Measurements from ENCODE around the gene TTC22.

Gene TTC22

DNA sequence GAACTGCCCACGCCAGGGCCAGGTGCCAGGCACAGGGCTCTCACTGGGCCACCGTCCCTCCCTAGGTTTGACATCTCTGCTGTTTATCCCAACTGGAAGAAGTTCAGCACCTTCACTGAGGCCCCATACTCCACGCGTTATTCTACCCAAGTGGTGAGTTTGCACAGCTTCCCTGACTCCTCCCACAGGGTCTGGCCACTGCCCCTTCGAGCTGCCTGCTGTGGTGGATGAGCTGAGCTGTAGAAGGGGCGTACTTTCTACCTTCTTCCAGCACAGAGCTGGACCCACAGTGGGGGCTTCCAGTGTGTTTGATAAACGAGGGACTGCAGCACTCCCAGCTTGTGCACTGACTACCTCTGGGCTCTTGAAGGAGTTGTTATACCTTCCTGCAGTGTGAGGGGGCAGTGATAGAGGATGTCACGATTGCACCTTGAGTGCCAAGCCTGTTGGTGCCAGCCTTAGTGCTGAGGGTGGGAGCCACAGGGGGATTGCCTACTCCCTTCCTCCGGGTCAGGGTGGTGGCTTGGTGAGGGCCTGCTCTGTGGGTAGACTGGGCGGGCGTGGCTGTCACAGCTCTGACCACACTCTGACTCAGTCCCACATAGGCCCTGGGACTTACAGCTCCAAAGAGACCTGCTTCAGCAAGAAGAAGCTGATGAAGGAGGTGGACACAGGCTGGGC is 5.9 kb upstream of the TTC22 start:
- DNase-seq = no peak

DNA sequence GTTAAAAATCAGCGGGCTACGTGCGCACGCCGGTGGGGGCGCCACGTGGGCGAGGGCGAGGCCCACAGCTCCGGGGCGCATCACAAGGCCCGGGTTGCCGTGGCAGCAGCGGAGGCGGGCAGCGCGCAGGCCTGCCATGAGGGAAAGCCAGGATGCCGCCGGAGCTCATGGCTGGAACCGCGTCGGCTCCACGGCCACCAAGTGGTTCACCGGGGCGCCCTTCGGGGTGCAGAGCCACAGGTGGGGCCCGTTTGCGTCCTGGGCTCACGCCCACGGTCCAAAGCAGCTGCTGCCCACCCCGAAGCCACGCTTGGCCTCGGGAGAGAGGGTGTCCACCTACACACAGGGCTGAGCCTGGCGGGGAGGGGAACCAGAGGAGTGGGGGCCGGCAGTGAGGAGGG is 4.9 kb upstream of the TTC22 start:
- DNase-seq = no peak

DNA sequence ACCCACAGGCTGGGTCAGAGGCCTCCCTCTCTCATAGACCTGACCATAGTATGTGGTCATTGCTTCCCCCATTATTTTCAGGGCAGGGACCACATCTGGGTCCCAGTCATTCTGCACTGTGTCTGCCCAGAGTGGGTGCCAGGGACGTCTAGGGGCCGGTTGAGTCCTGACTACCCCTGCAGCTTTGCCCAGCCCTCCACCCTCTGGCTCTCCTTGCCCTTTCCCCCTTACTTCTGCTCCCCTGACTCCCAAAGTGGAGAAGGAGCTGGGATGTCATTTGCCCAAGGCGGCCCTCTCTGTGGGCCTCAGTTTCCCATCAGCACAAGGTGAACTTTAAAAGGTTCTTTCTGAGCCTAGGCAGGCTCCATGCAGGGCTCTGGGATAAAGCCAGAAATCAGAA is 4.3 kb upstream of the TTC22 start:
- no peak for DNase-seq

DNA sequence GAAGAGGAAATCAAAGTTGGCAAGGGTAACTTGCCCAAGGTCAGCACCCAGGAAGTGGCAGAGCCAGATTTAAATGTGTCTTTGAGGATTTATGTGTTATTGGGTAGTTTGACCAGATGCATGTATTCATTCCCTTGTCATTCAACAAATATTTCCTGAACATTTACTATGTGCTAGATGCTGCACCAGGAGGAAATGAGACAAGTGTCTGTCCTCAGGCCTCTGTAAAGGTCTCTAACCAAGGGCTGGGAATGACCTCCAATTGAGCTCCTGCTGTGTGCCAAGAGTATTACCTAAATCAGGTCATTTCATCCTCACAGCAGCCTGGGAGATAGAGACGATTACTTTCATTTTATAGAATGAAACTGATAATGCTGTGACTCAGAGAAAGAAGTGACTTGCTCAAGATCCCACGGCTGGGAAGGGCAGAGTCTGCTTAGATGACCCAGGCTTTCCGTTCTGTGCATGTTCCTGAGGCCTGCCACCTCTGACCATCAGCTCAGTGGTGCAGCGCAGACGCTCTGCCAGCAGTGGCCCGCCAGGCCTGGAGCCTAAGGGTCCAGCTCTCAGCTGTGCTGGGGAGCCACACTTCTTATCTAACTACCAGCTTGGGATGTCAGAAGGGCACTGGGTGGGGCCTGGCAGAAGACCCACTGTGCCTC is 3.5 kb upstream of the TTC22 start:
- DNase-seq = peak; percentile 23

DNA sequence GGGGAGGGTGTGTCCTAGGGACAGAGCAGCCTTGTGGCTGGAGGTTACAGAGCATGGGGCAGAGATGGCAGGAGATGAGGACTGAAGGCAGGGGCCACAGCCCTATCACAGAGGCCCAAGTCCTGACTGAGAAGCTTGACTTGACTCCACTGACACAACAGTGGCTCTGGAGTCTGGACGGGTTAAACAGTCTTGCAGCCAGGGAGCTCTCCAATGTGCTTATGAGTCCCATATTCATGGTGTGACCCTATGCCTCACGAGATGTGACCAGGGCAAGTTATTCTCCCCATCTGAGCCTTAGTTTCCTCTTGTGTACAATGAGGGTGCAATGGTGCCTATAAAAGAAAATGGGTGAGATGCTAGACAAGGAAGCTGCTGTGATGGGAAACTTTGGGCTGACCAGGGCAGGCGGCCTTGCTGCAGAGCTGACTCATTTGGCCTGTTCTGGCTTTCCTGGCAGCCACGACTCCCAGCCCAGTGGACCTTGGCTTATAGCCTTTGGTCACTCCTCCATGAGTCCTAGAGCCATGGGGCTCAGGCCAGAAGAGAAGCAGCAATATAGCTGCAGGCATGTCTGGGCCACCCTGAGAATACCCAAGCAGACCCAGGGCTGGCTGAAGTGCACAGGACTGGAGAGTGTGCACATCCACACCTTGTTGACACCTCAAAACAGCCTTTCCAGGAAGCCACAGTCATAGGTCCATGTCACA is 2.8 kb upstream of the TTC22 start:
- DNase-seq = peak; percentile 51

DNA sequence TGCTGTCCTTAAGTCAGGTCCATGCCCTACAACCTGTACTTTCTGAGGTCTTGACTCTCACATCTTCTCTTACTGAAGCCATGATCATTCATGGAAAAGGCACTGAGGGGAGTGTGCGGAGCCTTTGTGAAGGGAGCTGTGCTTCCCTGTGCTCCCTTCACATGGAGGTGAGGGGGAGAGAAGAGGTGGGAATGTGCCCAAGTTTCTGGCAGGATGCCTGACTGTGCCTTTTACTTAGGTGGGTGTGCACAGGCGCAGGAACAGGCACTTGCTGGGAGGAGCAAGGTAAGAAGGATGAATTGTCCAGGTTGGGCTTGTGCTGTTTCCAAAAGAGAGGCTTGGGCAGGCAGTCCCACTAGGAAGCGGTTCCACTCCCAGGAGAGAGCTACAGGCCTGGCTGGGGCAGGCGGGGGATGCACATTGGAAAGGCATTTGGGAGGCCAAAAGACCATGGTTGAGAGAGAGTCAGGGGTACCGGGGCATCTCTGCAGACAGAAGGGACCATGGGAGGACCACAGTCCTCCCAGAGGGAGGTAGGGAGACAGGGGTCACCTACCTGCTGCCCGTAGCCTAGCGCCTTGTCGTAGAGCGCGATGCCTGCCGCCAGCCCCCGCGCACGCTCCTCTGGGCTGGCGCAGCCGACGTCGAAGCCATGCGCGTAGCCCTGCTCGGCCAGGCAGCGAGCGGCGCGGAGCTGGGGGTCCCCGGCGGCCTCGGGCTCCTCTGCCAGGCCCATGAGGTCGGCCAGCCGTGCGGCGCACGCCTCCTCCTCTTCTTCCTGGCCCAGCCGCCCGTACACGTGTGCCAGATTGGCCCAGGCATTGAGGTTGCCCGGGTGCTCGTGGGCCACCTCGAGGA is 853 bp downstream of the TTC22 start:
- no peak for DNase-seq

DNA sequence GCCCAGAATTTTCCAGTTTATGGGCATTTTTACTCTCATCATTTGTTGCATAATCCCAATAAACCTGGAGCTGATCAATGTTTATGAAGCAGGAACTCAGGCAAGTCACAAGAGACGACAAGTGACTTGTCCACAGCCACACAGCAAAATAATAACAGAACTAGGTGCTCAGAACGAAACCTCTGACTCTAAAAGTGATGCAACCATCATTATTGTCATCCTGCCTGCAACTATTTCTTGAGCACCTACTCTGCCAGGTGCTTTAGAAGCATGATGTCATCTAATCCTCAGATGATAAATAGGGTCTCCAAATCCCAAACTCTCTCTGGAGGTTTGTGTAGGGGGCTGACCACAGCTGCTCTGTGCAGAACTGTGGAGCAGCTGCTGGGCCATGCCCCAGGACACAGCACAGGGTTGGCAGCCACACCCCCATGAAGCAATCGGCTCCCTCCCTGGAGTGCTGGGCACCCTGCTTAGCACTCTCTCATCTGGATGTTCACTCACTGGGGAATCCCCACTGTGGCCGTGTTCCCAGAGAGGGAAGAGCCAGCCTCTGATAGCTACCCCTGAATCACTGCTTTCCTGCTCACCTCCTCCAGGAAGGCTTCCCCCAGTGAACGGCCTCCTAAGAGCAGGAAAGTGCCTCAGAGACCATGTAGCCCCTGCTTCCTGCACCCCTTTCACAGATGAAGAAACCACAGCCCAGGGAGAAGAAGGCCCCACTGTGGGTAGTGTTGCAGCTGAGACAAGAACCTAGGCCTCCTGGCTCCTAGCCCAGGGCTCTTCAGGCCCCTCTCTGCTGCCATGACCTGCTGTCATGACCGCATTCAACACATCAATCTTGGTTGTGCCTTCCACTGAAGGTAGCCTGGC is 2.1 kb downstream of the TTC22 start:
- peak; percentile 92 for DNase-seq

DNA sequence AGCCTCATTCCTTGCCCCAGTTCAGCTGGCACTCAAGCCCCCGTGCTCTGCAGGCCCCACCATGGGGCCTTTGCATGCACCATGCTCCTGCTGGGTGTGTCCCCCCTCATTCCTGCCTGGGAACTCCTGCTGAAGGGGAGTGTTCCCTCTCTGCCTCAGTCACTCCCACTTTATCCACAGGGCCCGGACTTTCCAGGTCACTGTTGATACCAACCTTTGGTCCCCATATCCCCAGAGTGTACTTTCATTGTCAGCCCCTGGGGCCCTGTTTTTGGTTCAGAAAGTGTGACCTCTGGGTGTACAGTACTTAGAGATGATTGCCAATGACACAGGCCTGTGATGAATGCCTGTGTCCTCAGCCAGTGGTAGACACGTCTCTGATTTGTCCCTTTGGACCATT is 2.9 kb downstream of the TTC22 start:
- no peak for DNase-seq

DNA sequence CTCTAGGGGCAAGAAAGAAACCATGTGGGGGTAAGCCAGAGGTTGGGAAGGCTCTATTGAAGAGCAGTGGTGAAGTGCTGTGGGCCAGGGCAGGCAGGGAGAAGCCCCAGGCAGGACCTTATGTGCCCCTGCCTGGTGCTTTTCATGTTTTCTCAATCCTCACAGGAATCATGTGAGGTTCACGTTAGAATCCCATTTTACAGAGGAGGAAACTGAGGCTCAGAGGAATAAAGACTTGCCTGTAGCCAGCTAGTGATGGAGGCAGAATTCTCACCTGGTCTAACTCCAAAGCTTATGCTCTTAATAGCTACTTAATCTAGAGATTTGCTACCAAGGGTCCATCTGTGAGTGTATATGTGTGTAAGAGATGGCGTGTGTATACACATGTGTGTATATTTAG is 4.2 kb downstream of the TTC22 start:
- DNase-seq = no peak

DNA sequence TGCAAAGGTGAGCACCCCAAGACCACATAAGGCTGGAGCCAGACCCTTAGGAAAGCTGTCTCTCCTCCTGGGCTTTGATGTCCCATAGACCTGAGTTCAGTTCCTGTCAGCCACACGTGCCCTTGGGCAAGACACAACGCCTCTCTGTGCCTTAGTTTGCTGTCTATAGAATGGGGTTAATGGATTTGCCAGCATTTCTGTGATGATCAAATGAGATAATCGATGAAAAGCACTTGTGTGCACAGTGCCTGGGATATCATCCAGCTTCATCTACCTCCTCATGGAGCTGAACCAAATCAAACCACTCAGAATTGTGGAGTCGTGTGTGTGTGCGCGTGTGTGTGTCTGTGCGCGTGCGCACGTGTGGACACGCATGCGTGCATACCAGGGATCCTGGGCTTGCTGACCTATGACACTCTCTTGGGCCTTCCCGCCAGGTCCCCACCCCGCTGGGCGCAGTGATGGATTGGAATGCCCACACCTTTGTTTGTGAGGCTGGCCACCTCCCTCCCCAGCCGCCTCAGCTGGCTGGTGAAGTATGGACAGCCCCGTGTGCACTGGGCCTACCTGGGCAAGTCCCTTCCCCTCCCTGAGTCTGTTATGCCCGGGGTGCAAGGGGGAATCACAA is 5.2 kb downstream of the TTC22 start:
- DNase-seq = no peak

DNA sequence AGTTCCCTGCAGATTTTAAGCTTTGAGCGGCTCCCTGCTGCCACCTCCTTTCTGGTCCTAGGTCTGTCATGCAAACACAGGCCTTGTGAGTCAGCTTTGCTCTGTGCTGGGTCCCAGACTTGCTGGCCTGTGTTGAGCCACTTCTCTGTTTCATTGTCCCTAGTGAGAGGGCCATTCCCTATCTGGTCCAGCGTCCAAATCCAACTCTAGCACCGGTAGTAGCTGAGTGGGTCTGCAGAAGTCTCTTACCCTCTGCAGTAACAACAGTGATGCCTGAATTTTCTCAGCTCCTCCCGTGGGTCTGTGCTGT is 5.8 kb downstream of the TTC22 start:
- no peak for DNase-seq

DNA sequence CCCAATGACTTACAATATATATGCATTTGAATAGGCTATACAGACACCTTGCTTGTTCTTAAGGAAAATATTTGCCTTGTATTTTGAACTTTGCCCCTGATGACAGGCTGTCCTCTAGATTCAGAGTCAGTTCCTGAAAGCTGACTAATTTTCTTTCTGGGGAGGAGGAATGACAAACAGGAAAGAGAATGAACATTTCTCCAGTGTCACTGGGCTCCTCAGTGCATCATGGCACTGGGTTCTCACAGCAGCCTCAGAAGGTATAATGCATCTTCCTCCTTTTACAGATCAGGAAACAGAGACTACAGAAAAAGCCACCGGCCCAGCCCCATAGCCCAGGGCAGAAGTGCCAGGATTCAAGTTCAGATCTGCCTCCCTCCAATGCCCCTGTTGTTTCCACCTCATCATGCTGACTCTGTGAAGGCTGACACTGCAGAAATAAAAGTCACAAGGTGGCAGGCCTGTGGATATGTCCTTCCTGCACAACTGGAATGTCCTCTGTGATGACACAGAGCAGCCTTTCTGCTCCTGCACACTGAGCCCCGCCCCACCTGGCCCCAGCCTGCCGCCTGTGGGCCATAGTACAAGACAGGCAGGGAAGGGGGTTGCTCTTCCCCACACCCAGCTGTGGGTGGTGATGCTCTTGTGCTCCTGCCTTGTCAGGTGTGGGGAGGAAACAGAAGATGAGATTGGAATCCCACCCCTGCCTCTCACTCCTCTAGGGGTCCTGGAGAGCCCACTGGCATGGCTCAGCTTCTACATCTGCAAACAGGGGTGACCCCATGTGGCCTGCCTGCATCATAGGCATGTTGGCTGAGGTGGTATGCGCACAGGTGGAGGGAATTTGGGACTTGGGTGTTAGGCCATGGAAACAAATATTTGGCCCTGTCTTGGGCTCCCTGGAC is 6.4 kb downstream of the TTC22 start:
- no peak for DNase-seq

DNA sequence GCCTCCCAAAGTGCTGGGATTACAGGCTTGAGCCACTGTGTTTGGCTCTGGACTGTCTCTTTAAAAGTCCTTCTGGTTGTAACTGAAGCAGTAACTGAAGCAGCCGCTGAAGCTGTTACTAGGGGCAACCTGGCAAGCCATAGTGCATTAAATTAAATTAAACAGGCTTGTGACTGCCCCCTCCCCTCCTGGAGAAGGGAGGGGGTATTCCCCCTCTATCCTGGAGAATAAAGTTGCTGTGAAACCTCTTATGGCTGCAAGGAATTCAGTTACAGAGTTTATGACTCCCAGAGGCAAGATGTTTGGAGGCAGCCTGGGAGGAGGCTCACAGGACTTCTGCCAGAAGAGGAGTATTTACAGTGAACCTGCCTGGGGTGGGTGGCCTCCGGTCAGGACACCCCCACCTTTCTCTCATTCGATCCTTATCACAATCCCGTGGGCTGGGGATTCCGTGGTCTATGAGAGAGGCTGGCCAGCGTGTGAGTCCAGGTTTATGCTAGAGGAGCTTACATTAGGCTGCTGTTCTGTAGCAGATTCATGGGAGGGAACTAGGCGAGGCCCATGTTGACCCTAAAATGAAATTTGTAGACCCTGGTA is 8.3 kb downstream of the TTC22 start:
- no peak for DNase-seq

DNA sequence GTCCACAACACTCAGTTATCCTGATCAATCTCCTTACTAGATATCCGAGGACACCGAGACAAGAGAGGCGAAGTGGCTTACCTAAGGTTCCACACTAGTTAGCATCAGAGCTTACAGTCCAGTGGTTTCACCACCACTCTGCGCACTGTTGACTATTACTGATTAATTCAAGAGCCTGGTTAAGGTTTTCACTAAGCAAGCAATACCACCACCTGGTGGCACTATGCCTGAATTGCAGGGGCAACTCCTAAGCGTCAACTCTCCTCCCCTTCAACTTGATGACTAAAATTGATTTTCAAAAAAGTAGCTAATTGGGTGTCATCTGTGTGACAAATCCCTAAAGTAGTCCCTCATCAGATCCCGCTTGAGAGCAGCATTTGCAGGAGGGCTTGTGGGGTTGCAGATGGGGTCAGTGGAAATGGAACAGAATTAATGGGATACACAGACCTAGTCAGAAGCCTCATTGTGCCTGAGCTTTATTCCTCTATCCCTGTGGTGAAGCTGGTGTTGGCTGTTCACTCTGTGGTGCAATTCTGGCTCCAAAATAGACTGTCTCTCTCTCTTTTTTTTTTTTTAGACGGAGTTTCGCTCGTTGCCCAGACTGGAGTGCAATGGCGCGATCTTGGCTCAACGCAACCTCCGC is 9.1 kb downstream of the TTC22 start:
- no peak for DNase-seq

DNA sequence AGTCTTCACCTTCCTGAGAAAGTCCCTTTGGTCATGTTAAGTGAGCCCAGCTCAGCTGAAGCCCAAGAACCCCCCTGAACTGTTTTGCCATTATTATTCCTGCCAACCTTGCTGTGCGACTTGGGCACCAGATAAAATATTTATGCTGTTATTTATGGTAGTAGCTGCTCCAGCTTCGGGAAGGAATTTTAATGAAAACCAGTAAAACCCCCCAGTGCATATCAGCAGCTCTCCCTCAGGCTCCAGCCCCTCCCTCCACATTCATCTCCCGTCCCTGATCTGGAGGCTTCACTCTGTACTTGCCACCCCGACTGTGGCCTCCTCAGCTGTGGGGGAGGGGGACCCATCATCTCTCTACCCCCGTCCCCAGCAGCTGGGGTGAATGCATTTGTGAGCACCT is 12.7 kb downstream of the TTC22 start:
- no peak for DNase-seq

DNA sequence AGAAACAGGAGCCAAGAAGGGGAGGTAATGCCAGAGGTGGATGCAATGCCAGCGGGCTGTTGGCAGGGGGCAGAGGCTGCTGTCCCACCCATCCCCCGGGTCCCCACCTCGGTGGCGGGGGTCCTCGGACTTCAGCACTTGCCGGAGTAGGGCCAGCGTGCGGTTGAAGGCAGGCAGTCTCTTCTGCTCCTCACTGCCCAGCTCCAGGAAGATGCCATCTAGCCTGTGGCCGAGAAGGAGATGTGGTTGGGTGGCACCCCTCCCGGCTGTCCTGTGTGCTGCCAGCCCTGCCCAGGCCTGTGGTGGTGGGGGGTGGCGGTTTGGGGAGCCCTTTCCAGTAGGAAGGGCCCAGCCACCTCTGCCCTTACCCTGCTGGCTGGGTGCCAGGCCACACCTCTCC is 13.5 kb downstream of the TTC22 start:
- no peak for DNase-seq

DNA sequence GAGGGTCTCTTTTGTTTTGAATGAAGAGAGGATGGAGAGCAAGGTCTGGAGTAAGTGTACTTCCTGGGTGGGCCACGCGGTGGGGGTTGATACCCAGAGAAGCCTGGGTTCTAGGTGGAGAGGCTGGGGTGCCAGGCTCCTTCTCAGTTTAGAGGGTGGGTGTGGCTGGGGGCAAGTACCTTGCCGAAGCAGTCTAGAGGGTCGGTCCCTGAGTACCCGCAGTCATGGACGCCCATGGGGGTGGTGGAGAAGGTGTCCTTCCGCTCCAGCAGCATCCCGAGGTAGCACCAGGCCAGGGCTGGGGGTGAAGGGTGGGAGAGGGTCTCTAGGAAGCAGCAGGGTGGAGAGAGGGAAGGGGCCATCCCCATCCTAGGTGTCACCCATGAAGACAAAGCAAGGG is 14.3 kb downstream of the TTC22 start:
- no peak for DNase-seq

DNA sequence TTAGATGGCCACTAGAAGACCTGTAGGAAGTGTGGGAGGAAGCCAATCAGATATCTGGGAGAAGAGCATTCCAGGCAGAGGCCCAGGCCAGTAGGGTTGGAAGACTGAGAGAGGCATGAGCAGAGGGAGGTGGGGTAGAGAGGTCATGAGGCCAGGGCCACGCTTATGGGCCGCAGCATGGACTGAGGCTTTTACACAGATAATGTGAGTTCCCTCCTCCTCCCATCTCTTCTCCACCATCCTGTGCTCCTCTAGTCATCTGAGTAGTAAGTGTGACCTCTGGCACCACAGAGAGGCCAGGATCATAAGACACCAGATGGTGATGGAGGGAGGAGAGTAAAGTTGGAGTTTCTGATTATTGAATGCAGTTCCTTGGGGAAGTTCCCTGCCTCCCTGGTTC is 17.1 kb downstream of the TTC22 start:
- DNase-seq = no peak

DNA sequence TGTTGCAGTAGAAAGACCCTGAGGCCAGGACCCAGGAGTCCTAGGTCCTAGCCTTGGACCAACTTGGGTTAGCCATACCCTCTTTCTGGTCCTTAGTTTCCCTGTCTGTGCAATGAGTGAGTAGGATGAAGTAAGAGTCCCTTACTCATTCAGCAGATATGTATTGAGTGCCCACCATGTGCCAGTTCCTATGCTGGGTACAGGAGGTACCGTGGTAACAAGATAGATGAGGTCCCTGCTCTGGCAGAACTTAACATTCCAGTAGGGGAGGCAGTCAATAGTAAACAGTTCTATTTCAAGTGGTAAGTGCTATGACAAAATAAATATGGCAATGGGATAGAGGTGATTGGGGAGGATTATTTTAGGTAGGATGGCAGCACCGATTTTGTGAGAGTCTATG is 18.5 kb downstream of the TTC22 start:
- DNase-seq = no peak

DNA sequence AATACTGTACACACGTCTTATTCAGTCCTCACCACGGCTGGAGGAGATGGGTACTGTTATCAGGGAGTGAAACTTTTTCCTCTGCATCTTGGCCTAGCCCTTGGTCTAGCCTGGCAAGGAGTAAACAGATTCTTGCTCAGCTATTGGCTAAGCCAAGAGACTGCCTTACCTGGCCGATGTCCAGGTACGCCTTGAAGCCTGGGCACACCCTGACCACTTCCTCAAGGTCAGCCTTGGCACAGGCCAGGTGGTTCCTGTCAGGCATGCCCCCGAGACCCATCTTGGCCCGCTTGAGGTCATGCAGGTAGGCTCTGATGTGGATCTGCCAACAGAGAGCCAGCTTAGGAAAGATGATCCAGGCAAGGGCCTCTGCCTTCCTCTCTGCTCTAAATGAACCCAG is 19.0 kb downstream of the TTC22 start:
- no peak for DNase-seq
